Cardiac fibroblast (primary cell): ENCODE data around the gene ZBTB7C.

Experiments used
- DNase-seq, 2 donors: peaks; one replicate each; pipeline versions ENCODE4 v3.0.0 to v3.0.0-alpha.2; 2010; ENCODE audit warnings: low read depth in 2 of 2
- H3K4me3 ChIP-seq, 2 donors: replicated peaks in 1 of 2; 1 replicate in 1 of 2; 2 replicates in 1 of 2; pipeline ENCODE4 v1.5.1; 2011; ENCODE audit warnings: low read depth in 2 of 2, low read length in 2 of 2, mild to moderate bottlenecking in 2 of 2, moderate library complexity in 1 of 2
- TF ChIP-seq, protein P1 (sequence below): IDR thresholded peaks from one replicate; pipeline ENCODE4 v1.5.1; 2011; ENCODE audit warnings: low read depth, mild to moderate bottlenecking, low read length, inconsistent platforms

The ZBTB7C gene

GRCh38 chr18:48095726-48096125 is 313.5 kb downstream of the ZBTB7C start:
- DNase-seq = no peak
- H3K4me3 ChIP-seq = no peak overlapping the region
- TF ChIP-seq, protein P1, sequence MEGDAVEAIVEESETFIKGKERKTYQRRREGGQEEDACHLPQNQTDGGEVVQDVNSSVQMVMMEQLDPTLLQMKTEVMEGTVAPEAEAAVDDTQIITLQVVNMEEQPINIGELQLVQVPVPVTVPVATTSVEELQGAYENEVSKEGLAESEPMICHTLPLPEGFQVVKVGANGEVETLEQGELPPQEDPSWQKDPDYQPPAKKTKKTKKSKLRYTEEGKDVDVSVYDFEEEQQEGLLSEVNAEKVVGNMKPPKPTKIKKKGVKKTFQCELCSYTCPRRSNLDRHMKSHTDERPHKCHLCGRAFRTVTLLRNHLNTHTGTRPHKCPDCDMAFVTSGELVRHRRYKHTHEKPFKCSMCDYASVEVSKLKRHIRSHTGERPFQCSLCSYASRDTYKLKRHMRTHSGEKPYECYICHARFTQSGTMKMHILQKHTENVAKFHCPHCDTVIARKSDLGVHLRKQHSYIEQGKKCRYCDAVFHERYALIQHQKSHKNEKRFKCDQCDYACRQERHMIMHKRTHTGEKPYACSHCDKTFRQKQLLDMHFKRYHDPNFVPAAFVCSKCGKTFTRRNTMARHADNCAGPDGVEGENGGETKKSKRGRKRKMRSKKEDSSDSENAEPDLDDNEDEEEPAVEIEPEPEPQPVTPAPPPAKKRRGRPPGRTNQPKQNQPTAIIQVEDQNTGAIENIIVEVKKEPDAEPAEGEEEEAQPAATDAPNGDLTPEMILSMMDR = no peak

- TF ChIP-seq, protein P1 = no peak
- DNase-seq = no peak
- H3K4me3 ChIP-seq = no peak overlapping the region
These were observed 316.1 kb downstream of the ZBTB7C start for GRCh38 chr18:48093104-48093503.

DNA sequence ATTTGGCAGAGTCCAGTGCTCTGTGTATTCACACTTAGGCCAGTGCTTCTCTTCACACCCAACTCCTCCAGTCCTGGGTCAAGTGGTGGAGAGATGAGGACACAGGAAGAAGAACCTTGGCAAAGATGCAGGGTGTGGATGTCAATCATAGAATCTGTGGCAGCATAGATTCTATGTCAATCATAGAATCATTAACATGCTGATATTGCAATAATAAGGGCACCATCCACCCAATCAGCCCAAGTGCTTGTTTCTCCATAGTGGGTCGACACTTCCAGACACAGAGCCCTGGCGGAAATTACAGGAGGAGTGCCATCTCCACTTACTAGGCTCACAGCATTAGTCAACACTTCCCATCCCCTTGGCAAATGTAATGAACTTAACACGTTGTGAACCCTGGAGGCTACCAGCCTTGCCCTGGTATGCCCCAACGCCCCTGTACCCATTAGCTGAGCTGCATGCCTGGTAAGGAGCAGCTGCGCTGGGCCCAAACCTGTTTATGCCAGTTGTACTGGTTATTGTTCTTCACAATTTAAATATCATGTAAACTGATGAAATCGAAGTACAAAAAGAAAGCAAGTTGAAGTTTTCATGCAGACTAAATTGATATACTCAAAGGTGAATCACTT is 317.2 kb downstream of the ZBTB7C start:
- TF ChIP-seq, protein P1 = no peak
- no peak for DNase-seq
- no peak overlapping the region for H3K4me3 ChIP-seq

- no peak for DNase-seq
- TF ChIP-seq, protein P1 = no peak
- H3K4me3 ChIP-seq = no peak overlapping the region
These were observed 318.5 kb downstream of the ZBTB7C start for GRCh38 chr18:48090702-48091101.

GRCh38 chr18:48090021-48090420 is 319.2 kb downstream of the ZBTB7C start:
- no peak for DNase-seq
- TF ChIP-seq, protein P1 = no peak
- no peak overlapping the region for H3K4me3 ChIP-seq

- peak in 1 of 2 donors; percentile 2 for DNase-seq
- H3K4me3 ChIP-seq = no peak overlapping the region
- TF ChIP-seq, protein P1 = no peak
These were observed 323.2 kb downstream of the ZBTB7C start for GRCh38 chr18:48085781-48086487.
